Measurements from ENCODE around the gene ARID1B.

Gene ARID1B

DNA sequence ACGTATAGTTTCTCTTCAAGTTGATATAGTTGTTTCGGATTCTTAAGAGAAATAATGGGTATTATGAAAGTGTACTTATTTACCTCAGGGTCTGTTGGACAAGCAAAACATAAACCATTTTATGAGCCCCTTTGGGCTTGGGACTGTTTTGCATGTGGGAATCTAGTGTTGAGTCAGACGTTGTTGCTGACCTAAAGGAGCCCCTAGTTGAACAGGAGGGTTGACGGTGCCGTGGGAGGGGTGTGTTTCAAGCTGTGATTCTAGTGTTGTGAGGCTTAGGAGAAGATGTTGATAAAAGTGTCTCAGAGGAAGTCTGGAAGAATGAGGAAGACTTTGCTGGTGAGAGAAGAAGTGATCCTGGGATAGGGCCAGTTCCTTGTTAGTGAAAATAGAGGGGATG lies 140.0 kb downstream of the ARID1B start:
- DNase-seq (ENCODE audit: low spot score), result peak; percentile 41
- no peak for TF ChIP-seq CTCF (IDR thresholded peaks at IDR 0.05; ENCODE audit: extremely low read depth, missing control alignments)

DNA sequence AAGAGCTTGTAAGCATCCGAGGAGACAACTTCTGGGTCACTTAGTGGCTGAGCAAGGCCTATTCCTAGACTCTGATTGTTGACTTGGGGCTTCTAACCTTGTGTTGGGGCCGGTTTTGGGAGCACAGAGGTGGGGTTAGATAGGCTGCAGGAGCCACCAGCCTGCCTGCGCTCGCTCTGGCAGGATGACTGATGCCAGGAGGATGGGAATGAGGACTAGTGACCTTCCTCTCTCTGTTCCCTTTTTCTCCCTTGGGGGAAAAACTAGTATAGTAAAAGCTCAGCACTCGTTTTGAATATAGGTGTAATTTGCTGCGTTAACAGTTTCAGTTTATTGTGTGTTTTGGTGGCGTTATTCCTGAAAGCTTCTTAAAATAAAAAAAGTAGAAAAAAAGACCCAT lies 141.5 kb downstream of the ARID1B start:
- no peak for DNase-seq (ENCODE audit: low spot score)
- no peak for TF ChIP-seq CTCF (IDR thresholded peaks at IDR 0.05; ENCODE audit: extremely low read depth, missing control alignments)

- no peak for DNase-seq (ENCODE audit: low spot score)
- no peak for TF ChIP-seq CTCF (IDR thresholded peaks at IDR 0.05; ENCODE audit: extremely low read depth, missing control alignments)
These were observed 142.2 kb downstream of the ARID1B start for GRCh38 chr6:156919370-156919769.

- TF ChIP-seq CTCF (IDR thresholded peaks at IDR 0.05; ENCODE audit: extremely low read depth, missing control alignments), result no peak
- no peak for DNase-seq (ENCODE audit: low spot score)
These were observed 142.7 kb downstream of the ARID1B start for GRCh38 chr6:156919814-156920369.

GRCh38 chr6:156924246-156924645 lies 147.1 kb downstream of the ARID1B start:
- no peak for DNase-seq (ENCODE audit: low spot score)
- TF ChIP-seq CTCF (IDR thresholded peaks at IDR 0.05; ENCODE audit: extremely low read depth, missing control alignments), result no peak

- TF ChIP-seq CTCF (IDR thresholded peaks at IDR 0.05; ENCODE audit: extremely low read depth, missing control alignments), result no peak
These were observed 147.8 kb downstream of the ARID1B start for GRCh38 chr6:156925026-156925425.

DNA sequence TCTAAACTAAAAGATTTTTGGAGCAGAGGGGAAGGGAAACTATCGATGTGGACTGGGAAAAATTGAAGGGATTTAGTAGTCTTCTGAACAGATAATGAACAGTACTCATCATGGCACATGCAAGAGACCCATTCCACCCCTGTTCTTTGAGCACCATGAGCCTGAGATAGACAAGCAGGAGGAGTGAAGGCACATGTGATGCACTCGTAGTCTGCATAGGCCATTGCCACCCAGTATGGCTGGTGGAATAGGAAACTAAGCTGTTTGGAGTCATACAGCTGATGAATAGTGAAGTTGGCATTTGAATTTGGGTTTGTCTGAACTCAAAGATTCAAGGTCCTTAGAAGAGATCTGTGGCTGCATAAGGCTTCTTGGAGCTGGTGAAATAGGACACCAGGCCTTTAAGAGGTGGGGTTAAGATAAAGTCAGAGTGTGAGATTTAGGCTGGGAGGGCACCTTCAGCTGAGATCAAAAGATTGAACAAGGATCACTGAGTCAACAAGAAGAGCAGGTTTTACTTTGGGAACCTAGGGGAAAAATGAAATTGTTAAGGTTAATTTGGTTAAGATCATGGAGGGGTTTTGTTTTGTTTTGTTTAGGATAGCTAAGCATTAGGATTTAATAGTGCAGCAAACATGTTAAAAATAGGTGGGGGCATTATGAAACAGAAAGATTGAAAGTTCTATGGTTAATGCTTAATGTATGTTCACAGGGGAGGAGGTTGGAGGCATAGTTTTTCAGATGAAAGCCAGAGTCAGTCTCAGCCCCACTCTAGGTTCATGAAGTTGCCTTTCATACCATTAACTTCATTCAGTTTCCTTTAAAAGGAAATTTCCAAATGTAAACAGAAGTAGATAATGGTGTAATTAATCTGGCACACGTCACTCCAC lies 148.8 kb downstream of the ARID1B start:
- TF ChIP-seq CTCF (IDR thresholded peaks at IDR 0.05; ENCODE audit: extremely low read depth, missing control alignments), result no peak
- peak; percentile 38 for DNase-seq (ENCODE audit: low spot score)

More at GRCh38 chr6:156925026-156925425, 147.8 kb downstream of the ARID1B start:
- DNase-seq (ENCODE audit: low spot score), result no peak
